ENCODE data around the gene IGFL2.

DNA sequence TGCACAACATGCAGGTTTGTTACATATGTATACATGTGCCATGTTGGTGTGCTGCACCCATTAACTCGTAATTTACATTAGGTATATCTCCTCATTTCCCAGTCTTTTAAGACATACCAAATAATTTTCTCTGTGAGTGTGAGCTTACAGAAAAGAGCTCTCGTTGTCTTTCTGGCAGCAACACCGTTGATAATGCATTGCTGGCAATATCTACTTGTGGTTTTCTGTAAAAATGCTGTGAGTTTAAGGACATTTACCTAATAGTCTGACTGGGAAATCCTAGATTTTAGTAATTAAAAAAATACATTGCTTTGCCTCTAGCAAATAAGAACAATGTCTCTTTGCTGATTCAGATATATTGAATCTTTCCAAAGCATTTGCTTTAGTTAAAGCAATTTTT is 31.9 kb upstream of the IGFL2 start:
- TF ChIP-seq POLR2AphosphoS5 (IDR thresholded peaks at IDR 0.05; ENCODE audit: borderline replicate concordance, low read depth, low read length): no peak
- TF ChIP-seq EZH2 (IDR thresholded peaks at IDR 0.05): no peak
- no peak for TF ChIP-seq FOXP2 (optimal IDR thresholded peaks at IDR 0.05; ENCODE audit: control extremely low read depth, extremely low read length, insufficient read depth)

All from SK-N-MC (cell line).